IPS-18a (cell line): ENCODE data around the gene ELP2.

Experiments used
- H3K27ac ChIP-seq: one replicate; pipeline ENCODE4 v1.5.1; 2013; ENCODE audit warnings: low read length
- H3K27me3 ChIP-seq: one replicate; pipeline ENCODE4 v1.6.1; 2013; ENCODE audit warnings: mild to moderate bottlenecking, low read length; ENCODE audit not compliant: control insufficient read depth, insufficient read depth
- H3K36me3 ChIP-seq: one replicate; pipeline ENCODE4 v1.6.1; 2013; ENCODE audit warnings: low read depth, low read length; ENCODE audit not compliant: control insufficient read depth
- H3K4me1 ChIP-seq: one replicate; pipeline ENCODE4 v1.6.1; 2013; ENCODE audit warnings: low read depth, low read length; ENCODE audit not compliant: control insufficient read depth
- H3K4me3 ChIP-seq: one replicate; pipeline ENCODE4 v1.5.1; 2013; ENCODE audit warnings: low read length
- H3K9ac ChIP-seq: one replicate; pipeline ENCODE4 v1.6.1; 2013; ENCODE audit warnings: mild to moderate bottlenecking, low read length, moderate library complexity
- H3K9me3 ChIP-seq: one replicate; pipeline ENCODE4 v1.6.1; 2013; ENCODE audit warnings: low read depth, low read length; ENCODE audit not compliant: control insufficient read depth

The ELP2 gene

DNA sequence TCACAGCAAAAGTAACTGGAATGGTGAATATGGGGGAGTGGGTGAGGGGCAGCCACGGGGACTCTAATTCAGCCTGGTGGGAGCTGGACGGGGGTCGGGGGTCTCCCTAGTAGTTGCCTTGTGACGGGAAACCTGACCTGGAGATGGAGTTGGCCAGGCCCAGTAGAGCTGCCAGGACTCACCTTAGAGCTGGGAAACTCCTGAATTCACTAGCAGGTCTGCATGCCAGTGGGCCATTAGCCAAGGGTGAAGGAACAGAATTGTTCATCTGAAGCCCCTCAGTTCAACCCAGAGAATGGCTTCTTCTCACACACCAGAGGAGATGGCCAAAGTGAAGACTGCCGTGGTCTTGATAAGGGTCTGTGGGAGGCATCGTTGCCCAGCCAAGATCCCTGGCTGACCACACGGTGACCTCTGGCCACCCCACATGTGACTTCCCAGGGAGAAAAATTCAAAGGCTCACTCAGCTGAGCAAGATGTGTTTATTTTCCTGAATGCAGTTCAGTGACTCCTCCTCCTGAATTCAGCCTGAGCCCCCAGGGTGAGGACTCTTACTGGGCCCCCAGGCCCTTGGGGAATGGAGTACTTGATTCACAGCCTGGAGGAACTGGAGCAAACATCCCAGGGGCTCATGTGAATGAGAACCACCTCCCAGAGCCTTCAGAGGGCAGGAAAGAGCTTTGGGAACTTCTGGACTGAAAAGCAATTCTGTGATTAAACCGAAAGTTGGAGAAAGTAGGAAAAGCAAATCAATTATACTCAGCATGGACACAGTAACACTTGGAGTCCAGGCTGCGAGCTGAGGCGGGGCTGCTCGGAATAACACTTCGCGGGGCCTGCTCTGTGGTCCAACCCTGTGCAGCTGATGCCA lies 82.8 kb downstream of the ELP2 start:
- no peaks in the 10 kb centered on the region for H3K4me1 ChIP-seq
- no peak overlapping the region for H3K27ac ChIP-seq
- no peaks in the 10 kb centered on the region for H3K9me3 ChIP-seq
- H3K9ac ChIP-seq, result no peak overlapping the region
- H3K4me3 ChIP-seq, result no peak overlapping the region
- no peaks in the 10 kb centered on the region for H3K36me3 ChIP-seq
- no peaks in the 10 kb centered on the region for H3K27me3 ChIP-seq

GRCh38 chr18:36214811-36215210 lies 85.1 kb downstream of the ELP2 start:
- no peak overlapping the region for H3K4me3 ChIP-seq
- no peaks in the 10 kb centered on the region for H3K36me3 ChIP-seq
- no peaks in the 10 kb centered on the region for H3K4me1 ChIP-seq
- H3K27ac ChIP-seq, result no peak overlapping the region
- no peak overlapping the region for H3K9ac ChIP-seq
- H3K9me3 ChIP-seq, result no peaks in the 10 kb centered on the region
- no peaks in the 10 kb centered on the region for H3K27me3 ChIP-seq

DNA sequence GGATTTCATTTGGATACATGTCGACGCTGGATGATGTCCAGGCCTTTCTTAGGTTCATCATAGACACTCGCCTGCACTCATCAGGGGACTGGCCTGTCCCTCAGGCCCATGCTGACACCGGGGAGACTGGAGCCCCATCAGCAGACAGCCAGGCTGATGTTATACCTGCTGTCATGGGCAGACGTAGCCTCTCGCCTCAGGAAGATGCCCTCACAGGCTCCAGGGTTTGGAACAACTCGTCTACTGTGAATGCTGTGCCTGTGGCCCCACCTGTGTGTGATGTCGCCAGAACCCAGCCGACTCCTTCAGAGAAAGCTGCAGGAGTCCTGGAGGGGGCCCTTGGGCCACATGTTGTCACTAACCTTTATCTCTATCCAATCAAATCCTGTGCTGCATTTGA lies 85.9 kb downstream of the ELP2 start:
- Histone ChIP-seq H3K27me3 (no peaks in the 10 kb centered on the region), H3K36me3 (no peaks in the 10 kb centered on the region)

GRCh38 chr18:36217348-36217747 lies 87.6 kb downstream of the ELP2 start:
- Histone ChIP-seq H3K27ac (no peak overlapping the region), H3K36me3 (no peaks in the 10 kb centered on the region), H3K4me3 (no peak overlapping the region), H3K4me1 (no peaks in the 10 kb centered on the region), H3K9me3 (no peaks in the 10 kb centered on the region), H3K27me3 (no peaks in the 10 kb centered on the region), H3K9ac (no peak overlapping the region)

More for the DNA sequence above, 85.9 kb downstream of the ELP2 start:
- Histone ChIP-seq H3K9ac (no peak overlapping the region), H3K27ac (no peak overlapping the region), H3K4me1 (no peaks in the 10 kb centered on the region), H3K9me3 (no peaks in the 10 kb centered on the region), H3K4me3 (no peak overlapping the region)

DNA sequence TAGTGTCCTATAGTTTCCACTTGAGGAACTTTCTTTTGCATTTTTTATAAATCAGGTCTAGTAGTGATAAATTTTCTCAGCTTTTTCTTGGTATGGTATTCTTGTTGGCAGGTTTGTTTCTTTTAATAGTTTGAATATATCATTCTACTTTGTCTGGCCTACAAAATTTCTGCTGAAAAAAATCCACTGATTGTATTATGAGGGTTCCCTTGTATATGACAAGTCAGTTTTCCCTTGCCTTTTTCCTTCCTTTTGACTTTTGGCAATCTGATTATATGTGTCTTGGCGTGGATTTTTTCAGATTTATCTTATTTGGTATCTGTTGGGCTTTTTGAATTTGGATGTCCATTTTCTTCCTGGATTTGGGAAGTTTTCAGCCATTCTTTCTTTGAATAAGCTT lies 99.5 kb downstream of the ELP2 start:
- Histone ChIP-seq H3K9me3 (peaks cover 5% of the 10 kb centered on the region), H3K4me1 (no peaks in the 10 kb centered on the region), H3K36me3 (no peaks in the 10 kb centered on the region), H3K27me3 (no peaks in the 10 kb centered on the region), H3K4me3 (no peak overlapping the region), H3K27ac (no peak overlapping the region), H3K9ac (no peak overlapping the region)
